Caco-2 (cell line): ENCODE data around the gene SF3B3. TPM values are rescaled to one million over a fixed set of nuclear protein-coding genes. Genes with fewer than 3 reads are reported as not detected.

Experiments
- Bru-seq: library from RNA; stranded (reverse); fragments of 400-500 nt; gene quantifications from one replicate; lab custom pipeline; 2021; lab: Mats Ljungman, UMichigan
- BruChase-seq, 2 experiments: library from RNA; stranded (reverse); fragments of 400-500 nt; gene quantifications; one replicate each; lab custom pipeline; 2021; lab: Mats Ljungman, UMichigan
- BruUV-seq: library from RNA; stranded (reverse); fragments of 400-500 nt; replicated peaks from 2 replicates; lab custom pipeline; 2021; lab: Mats Ljungman, UMichigan
- CTCF ChIA-PET: fragments of 300-600 bp; sonication (Branson Sonifier 250); formaldehyde crosslinking; loops from one replicate; lab custom pipeline; 2022; ENCODE audit warnings: antibody characterized with exemption; lab: Charles Lee
- POLR2A ChIA-PET: fragments of 300-600 bp; sonication (Branson Sonifier 250); formaldehyde crosslinking; loops from one replicate; lab custom pipeline; 2022; ENCODE audit warnings: antibody characterized with exemption; lab: Charles Lee
- DNase-seq, 2 experiments: peaks; one replicate each; pipeline versions ENCODE4 v3.0.0 to v3.0.0-alpha.2; 2020 to 2022
- H3K27me3 ChIP-seq: replicated peaks from 2 replicates; pipeline ENCODE4 v1.6.0; 2011; ENCODE audit warnings: low read length; ENCODE audit not compliant: control insufficient read depth, insufficient read depth
- H3K36me3 ChIP-seq: 2 replicates; pipeline ENCODE4 v1.5.1; 2011; ENCODE audit warnings: low read length; ENCODE audit not compliant: control insufficient read depth, insufficient read depth
- H3K4me1 ChIP-seq: fragments of 250-450 bp; sonication (Bioruptor Pico); 2 replicates; pipeline ENCODE4 v1.5.1; 2020; ENCODE audit warnings: mild to moderate bottlenecking
- H3K4me3 ChIP-seq: 2 replicates; pipeline ENCODE4 v1.5.1; 2011; ENCODE audit warnings: low read depth, mild to moderate bottlenecking, control low read depth, low read length
- H3K9me3 ChIP-seq: fragments of 250-450 bp; sonication (Bioruptor Pico); 2 replicates; pipeline ENCODE4 v1.5.1; 2020; ENCODE audit warnings: mild to moderate bottlenecking, moderate library complexity
- H3K27ac Mint-ChIP-seq: one replicate; pipeline ENCODE4 v1.8.0; 2022; ENCODE audit warnings: mixed read lengths; ENCODE audit not compliant: unreplicated experiment
- H3K27me3 Mint-ChIP-seq: one replicate; pipeline ENCODE4 v1.8.0; 2022; ENCODE audit warnings: mixed read lengths; ENCODE audit not compliant: insufficient read depth, unreplicated experiment
- H3K36me3 Mint-ChIP-seq: one replicate; pipeline ENCODE4 v1.8.0; 2022; ENCODE audit warnings: mild to moderate bottlenecking, mixed read lengths; ENCODE audit not compliant: insufficient read depth, unreplicated experiment
- H3K4me1 Mint-ChIP-seq: one replicate; pipeline ENCODE4 v1.8.0; 2022; ENCODE audit warnings: low read depth, mixed read lengths; ENCODE audit not compliant: unreplicated experiment
- H3K4me3 Mint-ChIP-seq: one replicate; pipeline ENCODE4 v1.8.0; 2022; ENCODE audit warnings: mild to moderate bottlenecking, moderate library complexity, mixed read lengths; ENCODE audit not compliant: unreplicated experiment
- H3K9me3 Mint-ChIP-seq: one replicate; pipeline ENCODE4 v1.8.0; 2022; ENCODE audit warnings: mixed read lengths; ENCODE audit not compliant: unreplicated experiment
- intact Hi-C: fragments of 100-400 bp; cut with micrococcal nuclease; formaldehyde crosslinking; loops from one replicate; pipeline ENCODE4 v1.10.0; 2022; ENCODE audit not compliant: unreplicated experiment
- long read RNA-seq: library from polyadenylated mRNA; stranded (forward); transcript quantifications from one replicate; pipeline ENCODE4 v2.0.0, GENCODE V29; 2022
- total RNA-seq: library from RNA; stranded (reverse); gene quantifications from 2 replicates; pipeline ENCODE4 v1.2.3, GENCODE V29; 2022
- TF ChIP-seq, protein P1 (sequence below), 2 experiments: fragments of 200-600 bp in 1 of 2; IDR thresholded peaks; 1 replicate in 1 of 2; 2 replicates in 1 of 2; pipeline versions ENCODE4 v1.5.1 to v1.8.0; 2011 to 2022; ENCODE audit warnings: antibody characterized with exemption in 1 of 2, control low read depth in 1 of 2, inconsistent platforms in 1 of 2, low read depth in 1 of 2, low read length in 1 of 2, mild to moderate bottlenecking in 1 of 2, moderate library complexity in 1 of 2; ENCODE audit not compliant: insufficient read depth in 1 of 2, severe bottlenecking in 1 of 2, unreplicated experiment in 1 of 2

SF3B3 gene
- total RNA-seq (387 and 439 TPM in 2 replicates), Bru-seq, nascent RNA (percentile 97 among the genes with signal in this experiment), BruChase-seq, experiment 1, labeled RNA remaining after a 2-hour chase (percentile 96 among the genes with signal in this experiment), BruChase-seq, experiment 2, labeled RNA remaining after a 6-hour chase (percentile 97 among the genes with signal in this experiment)
- long read RNA-seq, full-length matches to known transcripts, result 75 of 136 reads
- long read RNA-seq, partial matches to known transcripts, result 39 of 136 reads
- long read RNA-seq, other reads (novel, unspliced or antisense), result 22 of 136 reads

DNA sequence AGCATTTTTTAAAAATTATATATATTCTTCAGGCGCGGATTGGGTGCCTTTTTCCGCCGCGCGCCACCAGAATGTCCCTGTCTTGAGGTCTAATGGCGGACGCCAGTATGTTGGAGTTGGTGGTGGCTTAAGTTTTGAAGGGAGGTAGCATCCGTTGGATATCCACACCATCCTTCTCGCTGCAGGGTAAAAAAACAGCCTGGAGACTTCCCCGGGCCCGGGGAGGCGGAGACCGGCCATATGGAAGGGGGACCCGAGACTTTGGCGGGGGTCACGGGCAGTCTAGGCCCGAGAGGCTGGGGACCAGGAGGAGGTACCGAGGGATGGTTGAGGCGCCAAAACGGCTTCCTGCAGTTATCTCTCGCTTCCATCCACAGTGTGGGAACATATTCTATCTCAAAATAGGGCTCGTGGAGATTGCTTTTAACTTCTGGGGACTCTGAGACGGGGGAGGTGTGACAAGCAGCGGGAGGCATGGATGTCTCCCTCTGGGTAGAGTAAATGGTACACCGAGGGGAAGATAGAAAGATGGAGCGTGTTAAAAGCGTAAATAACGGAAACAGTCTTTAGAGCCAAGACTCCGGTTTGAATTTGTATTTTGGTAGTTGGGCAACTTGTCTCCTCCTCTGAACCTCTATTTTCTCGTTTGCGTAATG lies at the start of gene SF3B3:
TSS of gene SF3B3 (plus strand) at position 74 of the 656 bp plus-strand sequence. CDS start 2,841 bp downstream, outside the sequence.
- H3K9me3 ChIP-seq, result no peaks in the 10 kb centered on the region
- Mint-ChIP-seq H3K27me3 (no peaks in the 10 kb centered on the region), H3K4me3 (peak within 1 kb of the TSS; percentile 98), H3K36me3 (peaks cover 57% of the 10 kb centered on the region), H3K27ac (peak within 1 kb of the TSS; percentile 99), H3K4me1 (peaks cover 19% of the 10 kb centered on the region), H3K9me3 (no peaks in the 10 kb centered on the region)
- no peaks in the 10 kb centered on the region for H3K27me3 ChIP-seq
- H3K36me3 ChIP-seq, result no peaks in the 10 kb centered on the region
- peaks cover 24% of the 10 kb centered on the region for H3K4me1 ChIP-seq
- intact Hi-C loops, result loop anchor here (1.0 kb wide), 2 partner anchors 143 to 178 kb away; partner anchors contain the start of gene DDX19A
- DNase-seq, result peak; percentile 70 to 80
- peak within 1 kb of the TSS; percentile 93 for H3K4me3 ChIP-seq
- TF ChIP-seq, protein P1, sequence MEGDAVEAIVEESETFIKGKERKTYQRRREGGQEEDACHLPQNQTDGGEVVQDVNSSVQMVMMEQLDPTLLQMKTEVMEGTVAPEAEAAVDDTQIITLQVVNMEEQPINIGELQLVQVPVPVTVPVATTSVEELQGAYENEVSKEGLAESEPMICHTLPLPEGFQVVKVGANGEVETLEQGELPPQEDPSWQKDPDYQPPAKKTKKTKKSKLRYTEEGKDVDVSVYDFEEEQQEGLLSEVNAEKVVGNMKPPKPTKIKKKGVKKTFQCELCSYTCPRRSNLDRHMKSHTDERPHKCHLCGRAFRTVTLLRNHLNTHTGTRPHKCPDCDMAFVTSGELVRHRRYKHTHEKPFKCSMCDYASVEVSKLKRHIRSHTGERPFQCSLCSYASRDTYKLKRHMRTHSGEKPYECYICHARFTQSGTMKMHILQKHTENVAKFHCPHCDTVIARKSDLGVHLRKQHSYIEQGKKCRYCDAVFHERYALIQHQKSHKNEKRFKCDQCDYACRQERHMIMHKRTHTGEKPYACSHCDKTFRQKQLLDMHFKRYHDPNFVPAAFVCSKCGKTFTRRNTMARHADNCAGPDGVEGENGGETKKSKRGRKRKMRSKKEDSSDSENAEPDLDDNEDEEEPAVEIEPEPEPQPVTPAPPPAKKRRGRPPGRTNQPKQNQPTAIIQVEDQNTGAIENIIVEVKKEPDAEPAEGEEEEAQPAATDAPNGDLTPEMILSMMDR (IDR thresholded peaks at IDR 0.05; ENCODE audit: insufficient read depth in 1 of 2, low read depth in 1 of 2, low read length in 1 of 2, severe bottlenecking in 1 of 2, unreplicated experiment in 1 of 2), result no peak
- no TSS peak for BruUV-seq
- ChIA-PET CTCF (no interaction called here), POLR2A (interaction anchor here (0.6 to 1.4 kb wide), 2 partner anchors 91 to 177 kb away, joined by 3 to 6 read pairs; partner anchors contain the start of gene DDX19A)

DNA sequence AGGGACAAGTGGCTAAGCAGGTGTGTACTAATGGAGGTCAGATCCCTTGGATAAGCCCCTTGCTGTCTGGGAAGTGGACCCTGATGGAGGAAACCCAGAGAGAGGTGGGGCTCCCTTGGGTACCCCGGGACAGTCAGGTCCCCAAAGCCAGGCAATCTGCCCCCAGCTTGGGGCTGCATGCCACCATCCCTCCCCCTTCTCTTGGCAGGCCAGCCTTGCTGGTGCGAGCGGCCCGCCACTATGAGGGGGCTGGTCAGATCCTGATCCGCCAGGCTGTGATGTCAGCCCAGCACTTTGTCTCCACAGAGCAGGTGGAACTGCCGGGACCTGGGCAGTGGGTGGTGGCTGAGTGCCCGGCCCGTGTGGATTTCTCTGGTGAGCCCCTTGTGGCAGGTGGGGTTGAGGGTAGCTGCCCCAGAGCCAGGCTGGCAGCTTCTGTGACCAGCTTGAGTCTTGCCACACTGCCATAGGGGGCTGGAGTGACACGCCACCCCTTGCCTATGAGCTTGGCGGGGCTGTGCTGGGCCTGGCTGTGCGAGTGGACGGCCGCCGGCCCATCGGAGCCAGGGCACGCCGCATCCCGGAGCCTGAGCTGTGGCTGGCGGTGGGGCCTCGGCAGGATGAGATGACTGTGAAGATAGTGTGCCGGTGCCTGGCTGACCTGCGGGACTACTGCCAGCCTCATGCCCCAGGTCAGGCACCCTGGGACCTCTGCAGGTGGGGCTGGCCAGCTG lies 49.1 kb upstream of the SF3B3 start:
- H3K27ac Mint-ChIP-seq, result no peak overlapping the region
- no peaks in the 10 kb centered on the region for H3K9me3 ChIP-seq
- intact Hi-C loops, result loop anchor here (5.0 kb wide), 1 partner anchor 47 kb away; no protein-coding TSS in a partner anchor
- POLR2A ChIA-PET, result no interaction called here
- H3K4me1 ChIP-seq, result peaks cover 16% of the 10 kb centered on the region
- H3K27me3 Mint-ChIP-seq, result no peaks in the 10 kb centered on the region
- no peaks in the 10 kb centered on the region for H3K27me3 ChIP-seq
- peaks cover 7% of the 10 kb centered on the region for H3K4me1 Mint-ChIP-seq
- H3K4me3 ChIP-seq, result no peak overlapping the region
- TF ChIP-seq, protein P1 (IDR thresholded peaks at IDR 0.05; ENCODE audit: insufficient read depth in 1 of 2, low read depth in 1 of 2, low read length in 1 of 2, severe bottlenecking in 1 of 2, unreplicated experiment in 1 of 2), result no peak
- no peaks in the 10 kb centered on the region for H3K9me3 Mint-ChIP-seq
- no TSS peak for BruUV-seq
- DNase-seq, result no peak
- CTCF ChIA-PET, result interaction anchor here (1.8 kb wide), 2 partner anchors 94 to 105 kb away, joined by 13 to 31 read pairs; no protein-coding TSS in a partner anchor
- no peak overlapping the region for H3K4me3 Mint-ChIP-seq
- peaks cover 17% of the 10 kb centered on the region for H3K36me3 Mint-ChIP-seq
- peaks cover 1% of the 10 kb centered on the region for H3K36me3 ChIP-seq
